HG03196 (cell line): ENCODE results near the gene TMEM150C.
"Not testable (repeated sequence)": the region's sequence is repeated elsewhere in the genome, so short reads cannot be mapped to it uniquely, and the experiment has no call there.

Experiments used
- ATAC-seq: cut with Tn5 transposase; IDR thresholded peaks from one replicate; pipeline ENCODE4 v1.9.1; 2021; ENCODE audit not compliant: unreplicated experiment

The TMEM150C gene

GRCh38 chr4:82569727-82570126, 7.9 kb upstream of the TMEM150C start:
- no peak for ATAC-seq

- no peak for ATAC-seq
Observed at GRCh38 chr4:82569076-82569475, 7.3 kb upstream of the TMEM150C start.

GRCh38 chr4:82567444-82567843, 5.7 kb upstream of the TMEM150C start:
- no peak for ATAC-seq

GRCh38 chr4:82562564-82562854, 721 bp upstream of the TMEM150C start:
- no peak for ATAC-seq

- ATAC-seq: no peak
Observed at GRCh38 chr4:82560853-82561785, 669 bp downstream of the TMEM150C start.

DNA sequence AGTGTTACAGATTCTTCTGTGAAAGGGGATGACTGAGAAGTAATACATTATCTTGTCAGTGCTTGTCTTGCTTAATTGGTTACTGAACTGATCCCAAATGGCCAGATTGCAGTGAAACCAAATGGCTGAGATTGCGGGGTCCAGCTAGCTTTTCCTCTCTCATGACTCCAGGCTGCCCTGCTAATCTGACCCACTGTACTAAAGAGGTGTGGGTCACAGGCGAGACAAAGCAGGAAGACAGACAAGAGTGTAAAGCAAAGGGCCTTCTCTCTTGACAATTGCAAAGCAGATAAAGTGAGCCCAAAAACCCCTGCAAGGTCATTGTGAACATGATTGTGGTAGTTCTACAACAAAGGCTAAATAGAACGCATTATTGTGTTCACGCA, 2.1 kb downstream of the TMEM150C start:
- no peak for ATAC-seq

DNA sequence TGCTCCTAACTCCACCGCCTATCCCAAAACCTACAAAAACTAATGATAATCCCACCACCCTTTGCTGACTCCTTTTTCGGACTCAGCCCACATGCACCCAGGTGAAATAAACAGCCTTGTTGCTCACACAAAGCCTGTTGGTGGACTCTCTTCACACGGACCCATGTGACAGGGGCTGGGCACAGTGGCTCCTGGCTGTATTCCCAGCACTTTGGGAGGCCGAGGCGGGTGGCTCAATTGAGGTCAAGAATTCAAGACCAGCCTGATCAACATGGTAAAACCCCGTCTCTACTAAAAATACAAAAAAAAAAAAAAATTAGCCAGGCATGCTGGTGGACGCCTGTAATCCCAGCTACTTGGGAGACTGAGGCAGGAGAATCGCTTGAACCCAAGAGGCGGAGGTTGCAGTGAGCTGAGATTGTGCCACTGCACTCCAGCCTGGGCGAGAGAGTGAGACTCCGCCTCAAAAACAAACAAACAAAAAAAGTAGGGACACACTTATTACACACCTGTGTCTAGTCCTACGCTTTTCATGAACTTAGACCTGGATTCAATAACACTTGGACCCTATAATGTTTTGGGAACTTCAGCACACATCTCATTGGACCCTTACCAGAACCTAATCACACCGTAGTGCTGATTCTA, 2.6 kb downstream of the TMEM150C start:
- ATAC-seq: not testable (repeated sequence)

DNA sequence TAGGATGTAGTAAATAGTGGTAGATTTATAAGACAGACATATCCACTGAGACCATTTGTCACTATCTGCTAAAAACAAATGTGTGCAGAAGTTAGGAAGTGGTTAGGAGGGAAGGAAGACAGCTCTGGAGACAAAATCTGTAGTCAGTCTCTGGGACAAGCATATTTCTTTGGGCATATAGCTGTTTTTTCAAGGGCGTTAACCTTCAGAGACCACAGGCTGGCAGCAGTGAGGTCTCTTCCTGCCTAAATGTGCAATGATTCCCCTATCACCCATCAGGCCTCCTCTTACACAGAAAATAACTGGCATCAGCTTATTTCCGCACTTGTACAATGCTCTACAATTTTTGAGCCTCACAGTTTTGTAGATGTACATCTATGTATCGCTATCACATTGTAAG, 6.5 kb downstream of the TMEM150C start:
- ATAC-seq: no peak

- no peak for ATAC-seq
Observed at GRCh38 chr4:82553020-82553419, 8.8 kb downstream of the TMEM150C start.

- no peak for ATAC-seq
Observed at GRCh38 chr4:82551734-82552133, 10.1 kb downstream of the TMEM150C start.

DNA sequence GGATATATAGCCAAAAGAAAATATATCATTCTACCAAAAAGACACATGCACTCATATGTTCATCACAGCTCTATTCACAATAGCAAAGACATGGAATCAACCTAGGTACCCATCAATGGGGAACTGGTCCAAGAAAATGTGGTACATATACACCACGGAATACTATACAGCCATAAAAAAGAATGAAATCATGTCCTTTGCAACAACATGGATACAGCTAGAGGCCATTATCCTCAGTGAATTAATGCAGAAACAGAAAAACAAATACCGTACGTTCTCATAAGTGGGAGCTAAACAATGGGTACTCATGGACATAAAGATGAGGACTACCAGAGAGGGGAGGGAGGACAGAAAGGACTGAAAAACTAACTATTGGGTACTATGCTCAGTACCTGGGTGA, 13.9 kb downstream of the TMEM150C start:
- ATAC-seq: not testable (repeated sequence)

DNA sequence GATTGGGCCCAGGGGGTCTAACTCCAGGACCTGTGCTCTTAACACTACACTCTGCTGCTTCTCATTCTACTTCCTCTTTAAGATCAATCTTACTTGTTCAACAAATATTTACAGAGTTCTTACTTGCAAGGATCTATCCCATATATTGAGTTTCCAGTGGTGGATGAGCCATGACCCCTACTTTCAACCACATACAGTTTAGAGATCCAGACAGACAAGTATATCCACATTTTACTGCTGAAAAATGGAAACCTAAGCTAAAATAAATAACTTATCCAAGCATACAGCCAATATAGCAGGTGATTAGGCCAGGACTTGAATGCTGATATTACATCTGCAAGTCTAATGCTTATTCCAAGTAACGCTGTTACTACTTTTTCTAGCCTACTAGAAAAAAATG, 18.7 kb downstream of the TMEM150C start:
- ATAC-seq: no peak

DNA sequence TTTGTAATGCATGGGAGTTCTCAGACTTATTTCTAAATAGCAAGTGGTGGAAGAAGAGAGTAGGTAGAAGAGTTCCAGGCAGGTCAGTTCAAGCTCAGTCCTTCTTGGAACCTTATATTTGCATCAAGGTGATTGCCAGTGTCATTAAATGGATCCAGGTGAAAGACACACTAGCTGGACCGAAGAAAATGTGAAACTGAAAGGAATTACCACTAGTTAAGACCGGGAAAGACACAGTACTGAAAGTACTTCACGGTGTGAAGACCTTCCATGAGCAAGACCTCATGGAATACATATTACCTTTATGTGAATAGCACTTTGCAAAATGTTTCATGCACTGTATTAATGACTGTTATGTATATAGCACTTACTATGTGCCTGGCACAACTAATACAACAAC, 19.1 kb downstream of the TMEM150C start:
- ATAC-seq: no peak

DNA sequence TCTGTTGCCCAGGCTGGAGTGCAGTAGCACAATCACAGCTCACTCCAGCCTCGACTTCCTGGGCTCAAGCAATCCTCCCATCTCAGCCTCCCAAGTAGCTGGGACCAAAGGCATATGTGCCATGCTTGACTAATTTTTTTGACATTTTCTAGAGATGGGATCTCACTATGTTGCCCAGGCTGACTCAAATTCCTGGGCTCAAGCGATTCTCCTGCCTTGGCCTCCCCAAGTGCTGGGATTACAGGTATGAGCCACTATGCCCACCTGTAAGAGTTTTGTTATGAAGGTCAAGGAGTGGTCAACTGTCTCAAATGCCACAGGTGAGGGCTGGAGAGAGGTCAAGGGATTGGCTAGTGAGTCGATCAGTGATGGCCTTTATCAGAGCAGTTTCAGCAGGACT, 32.5 kb downstream of the TMEM150C start:
- no peak for ATAC-seq

DNA sequence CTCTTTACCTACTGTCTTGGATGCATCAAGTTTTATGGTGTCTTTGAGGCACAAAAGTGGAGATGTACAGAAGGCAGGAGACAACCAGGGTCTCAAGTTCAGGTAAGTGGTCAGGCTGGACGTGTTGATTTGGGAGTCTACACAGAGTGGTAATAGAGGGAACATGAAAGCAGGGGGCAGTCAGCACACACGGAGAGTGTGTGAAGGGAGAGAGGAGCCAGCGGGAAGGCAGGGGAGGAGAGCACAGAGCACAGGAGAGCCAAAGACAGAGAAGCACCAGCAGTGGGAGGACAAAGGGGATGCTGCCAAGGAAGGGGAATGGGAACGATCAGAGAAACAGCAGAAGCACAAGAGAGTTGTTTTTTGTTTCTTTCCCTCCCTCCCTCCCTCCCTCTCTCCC, 32.9 kb downstream of the TMEM150C start:
- no peak for ATAC-seq

GRCh38 chr4:82528074-82528473, 33.7 kb downstream of the TMEM150C start:
- no peak for ATAC-seq

DNA sequence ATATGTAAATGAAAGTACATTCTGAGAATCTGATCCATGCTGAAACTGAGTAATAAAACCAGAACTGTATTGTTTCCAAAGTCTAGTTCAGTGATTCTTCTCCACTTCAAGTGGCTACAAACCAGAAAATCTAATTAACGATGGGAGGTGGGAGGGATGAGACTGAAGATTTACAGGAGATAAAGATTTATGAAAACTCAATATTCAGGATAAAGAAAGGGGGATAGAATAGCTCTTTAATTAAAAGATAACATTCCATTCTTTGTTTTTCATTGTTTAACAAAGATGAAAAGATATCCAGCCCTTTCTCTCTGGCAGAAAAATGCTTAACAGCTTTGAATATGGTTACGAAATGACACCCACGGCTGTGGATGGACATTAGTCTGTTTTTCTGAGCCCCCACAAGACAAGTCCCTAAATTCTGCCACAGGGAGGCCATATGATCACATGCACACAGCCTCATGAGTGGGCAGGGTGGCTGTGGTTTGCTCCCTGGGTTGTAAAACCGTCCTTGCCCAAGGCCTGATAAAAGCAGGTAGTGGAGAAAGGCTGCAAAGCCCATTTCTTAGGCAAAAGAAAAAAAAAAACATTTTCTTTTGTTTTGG, 36.4 kb downstream of the TMEM150C start:
- ATAC-seq: no peak

GRCh38 chr4:82524570-82525152, 37.1 kb downstream of the TMEM150C start:
- no peak for ATAC-seq

DNA sequence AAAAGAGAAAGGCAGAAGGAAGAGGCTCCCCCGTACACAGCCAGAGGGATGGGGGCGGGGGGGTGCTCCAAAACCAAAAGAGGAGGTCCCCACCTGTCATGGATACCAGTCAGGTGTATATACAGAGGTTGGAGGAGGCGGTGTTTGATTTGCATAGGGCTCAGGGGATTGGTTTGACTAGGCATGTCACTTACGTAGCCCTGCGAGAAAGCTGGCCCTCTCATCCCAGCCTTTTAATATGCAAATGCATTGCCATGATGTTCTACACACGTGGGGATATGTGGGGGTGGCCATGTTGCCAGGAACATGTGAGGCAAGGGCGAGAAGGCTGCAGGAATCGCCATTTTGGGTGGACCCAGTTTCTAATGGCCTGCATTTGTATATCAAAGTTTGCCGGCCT, 38.6 kb downstream of the TMEM150C start:
- no peak for ATAC-seq

- ATAC-seq: no peak
Observed at GRCh38 chr4:82522472-82522871, 39.3 kb downstream of the TMEM150C start.

- ATAC-seq: no peak
Observed at GRCh38 chr4:82521283-82521682, 40.5 kb downstream of the TMEM150C start.

DNA sequence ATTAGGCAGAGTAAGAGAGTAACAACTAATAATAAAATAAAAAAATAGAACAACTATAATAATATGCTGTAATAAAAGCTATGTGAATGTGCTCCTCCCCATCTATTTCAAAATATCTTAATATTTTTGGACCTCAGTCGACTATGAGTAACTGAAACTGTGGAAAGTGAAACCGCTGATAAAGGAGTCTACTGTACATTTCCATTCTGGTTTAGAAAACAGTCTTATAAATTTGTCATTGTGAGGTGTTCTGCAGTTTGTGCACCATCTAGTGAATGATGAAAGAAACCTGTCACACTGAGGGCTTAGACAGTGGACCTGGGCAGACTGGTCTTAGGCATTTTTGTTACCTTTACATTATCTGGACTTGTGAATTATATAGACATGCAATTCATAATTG, 42.0 kb downstream of the TMEM150C start:
- ATAC-seq: no peak
